Esophagus squamous epithelium (tissue), 4 donors: Measurements from ENCODE around the gene SRMS.
"Not testable (repeated sequence)": the region's sequence is repeated elsewhere in the genome, so short reads cannot be mapped to it uniquely, and the experiment has no call there.

Source experiments
- POLR2A ChIP-seq, 4 donors: fragments of 450-650 bp; IDR thresholded peaks; one replicate each; pipeline ENCODE4 v1.6.1; 2017; ENCODE audit warnings: antibody characterized with exemption in 4 of 4, mild to moderate bottlenecking in 4 of 4, moderate library complexity in 3 of 4
- TF ChIP-seq, protein P1 (sequence below), 6 experiments: fragments of 450-650 bp in 4 of 6; fragments of 200-600 bp in 2 of 6; sonication (generic) in 2 of 6; IDR thresholded peaks; one replicate each; pipeline ENCODE4 v1.5.1; 2016 to 2019; ENCODE audit warnings: antibody characterized with exemption in 6 of 6, mild to moderate bottlenecking in 4 of 6, moderate library complexity in 4 of 6

DNA sequence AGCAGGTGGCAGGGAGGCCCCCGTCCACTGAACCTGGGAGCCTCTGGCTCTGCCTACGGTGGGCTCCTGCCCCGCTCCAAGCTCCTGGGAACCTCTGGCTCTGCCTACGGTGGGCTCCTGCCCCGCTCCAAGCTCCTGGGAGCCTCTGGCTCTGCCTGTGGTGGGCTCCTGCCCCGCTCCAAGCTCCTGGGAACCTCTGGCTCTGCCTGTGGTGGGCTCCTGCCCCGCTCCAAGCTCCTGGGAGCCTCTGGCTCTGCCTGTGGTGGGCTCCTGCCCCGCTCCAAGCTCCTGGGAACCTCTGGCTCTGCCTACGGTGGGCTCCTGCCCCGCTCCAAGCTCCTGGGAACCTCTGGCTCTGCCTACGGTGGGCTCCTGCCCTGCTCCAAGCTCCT is 23.5 kb upstream of the SRMS start:
- TF ChIP-seq, protein P1, sequence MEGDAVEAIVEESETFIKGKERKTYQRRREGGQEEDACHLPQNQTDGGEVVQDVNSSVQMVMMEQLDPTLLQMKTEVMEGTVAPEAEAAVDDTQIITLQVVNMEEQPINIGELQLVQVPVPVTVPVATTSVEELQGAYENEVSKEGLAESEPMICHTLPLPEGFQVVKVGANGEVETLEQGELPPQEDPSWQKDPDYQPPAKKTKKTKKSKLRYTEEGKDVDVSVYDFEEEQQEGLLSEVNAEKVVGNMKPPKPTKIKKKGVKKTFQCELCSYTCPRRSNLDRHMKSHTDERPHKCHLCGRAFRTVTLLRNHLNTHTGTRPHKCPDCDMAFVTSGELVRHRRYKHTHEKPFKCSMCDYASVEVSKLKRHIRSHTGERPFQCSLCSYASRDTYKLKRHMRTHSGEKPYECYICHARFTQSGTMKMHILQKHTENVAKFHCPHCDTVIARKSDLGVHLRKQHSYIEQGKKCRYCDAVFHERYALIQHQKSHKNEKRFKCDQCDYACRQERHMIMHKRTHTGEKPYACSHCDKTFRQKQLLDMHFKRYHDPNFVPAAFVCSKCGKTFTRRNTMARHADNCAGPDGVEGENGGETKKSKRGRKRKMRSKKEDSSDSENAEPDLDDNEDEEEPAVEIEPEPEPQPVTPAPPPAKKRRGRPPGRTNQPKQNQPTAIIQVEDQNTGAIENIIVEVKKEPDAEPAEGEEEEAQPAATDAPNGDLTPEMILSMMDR (IDR thresholded peaks at IDR 0.05) = not testable (repeated sequence)
- TF ChIP-seq POLR2A (IDR thresholded peaks at IDR 0.05) = not testable (repeated sequence)
